T-helper 2 cell treated with Interferon-gamma antibody and Interleukin-4, amounts not matched to agents 100 ng/mL and 5 ng/mL, for 36 hours (primary cell): ENCODE results near the gene ADARB1. TPM values are rescaled to one million over a fixed set of nuclear protein-coding genes. Genes with fewer than 3 reads are reported as not detected.

Experiments
- intact Hi-C: fragments of 100-400 bp; cut with micrococcal nuclease; formaldehyde crosslinking; loops from one replicate; pipeline ENCODE4 v1.15.1; 2023
- total RNA-seq: library from RNA; stranded (reverse); gene quantifications from 2 replicates; pipeline ENCODE4 v1.2.3, GENCODE V29; 2022

The ADARB1 gene
- total RNA-seq, 1 donor from 2014 or later = 51.5 TPM

- intact Hi-C loops = loop anchor here (2.0 to 10.0 kb wide), 5 partner anchors 28 to 570 kb away; partner anchors contain the start of genes PCBP3 and POFUT2
Measured at GRCh38 chr21:45074818-45075595, 627 bp downstream of the ADARB1 start.

GRCh38 chr21:45075596-45076244 is 1.3 kb downstream of the ADARB1 start:
- intact Hi-C loops = loop anchor here (2.0 to 10.0 kb wide), 5 partner anchors 27 to 569 kb away; partner anchors contain the start of genes PCBP3 and POFUT2

GRCh38 chr21:45076245-45076711 is 1.9 kb downstream of the ADARB1 start:
- intact Hi-C loops = loop anchor here (5.0 to 10.0 kb wide), 4 partner anchors 51 to 569 kb away; partner anchors contain the start of genes PCBP3 and POFUT2

GRCh38 chr21:45078371-45078770 is 4.0 kb downstream of the ADARB1 start:
- intact Hi-C loops = loop anchor here (2.0 to 10.0 kb wide), 5 partner anchors 30 to 566 kb away; partner anchors contain the start of genes PCBP3 and POFUT2

GRCh38 chr21:45078877-45079281 is 4.5 kb downstream of the ADARB1 start:
- intact Hi-C loops = loop anchor here (1.0 to 10.0 kb wide), 6 partner anchors 8 to 566 kb away; partner anchors contain the start of genes PCBP3 and POFUT2

- intact Hi-C loops = loop anchor here (1.0 to 10.0 kb wide), 6 partner anchors 8 to 565 kb away; partner anchors contain the start of genes PCBP3 and POFUT2
Measured at GRCh38 chr21:45079351-45079750, 5.0 kb downstream of the ADARB1 start.

GRCh38 chr21:45080232-45080631 is 5.9 kb downstream of the ADARB1 start:
- intact Hi-C loops = no loop called here

- intact Hi-C loops = no loop called here
Measured at GRCh38 chr21:45080639-45081414, 6.4 kb downstream of the ADARB1 start.

GRCh38 chr21:45081636-45082035 is 7.3 kb downstream of the ADARB1 start:
- intact Hi-C loops = no loop called here

GRCh38 chr21:45082736-45083135 is 8.4 kb downstream of the ADARB1 start:
- intact Hi-C loops = no loop called here

GRCh38 chr21:45084121-45084520 is 9.7 kb downstream of the ADARB1 start:
- intact Hi-C loops = no loop called here

GRCh38 chr21:45084881-45085536 is 10.6 kb downstream of the ADARB1 start:
- intact Hi-C loops = no loop called here

GRCh38 chr21:45085700-45086099 is 11.3 kb downstream of the ADARB1 start:
- intact Hi-C loops = no loop called here

GRCh38 chr21:45086337-45086958 is 12.1 kb downstream of the ADARB1 start:
- intact Hi-C loops = no loop called here

GRCh38 chr21:45087022-45087823 is 12.8 kb downstream of the ADARB1 start:
- intact Hi-C loops = loop anchor here (1.0 kb wide), 1 partner anchor 8 kb away; no protein-coding TSS in a partner anchor

GRCh38 chr21:45088116-45088515 is 13.7 kb downstream of the ADARB1 start:
- intact Hi-C loops = no loop called here

- intact Hi-C loops = no loop called here
Measured at GRCh38 chr21:45088729-45089128, 14.3 kb downstream of the ADARB1 start.

GRCh38 chr21:45089964-45090363 is 15.6 kb downstream of the ADARB1 start:
- intact Hi-C loops = no loop called here

GRCh38 chr21:45090966-45091365 is 16.6 kb downstream of the ADARB1 start:
- intact Hi-C loops = no loop called here
